ENCODE measurements around the gene TBRG1. TPM values are rescaled to one million over a fixed set of nuclear protein-coding genes. Genes with fewer than 3 reads are reported as not detected.

TBRG1 gene
- total and polyA plus RNA-seq, 9 donors: 15.0 to 41.4 (median 24.2) TPM

DNA sequence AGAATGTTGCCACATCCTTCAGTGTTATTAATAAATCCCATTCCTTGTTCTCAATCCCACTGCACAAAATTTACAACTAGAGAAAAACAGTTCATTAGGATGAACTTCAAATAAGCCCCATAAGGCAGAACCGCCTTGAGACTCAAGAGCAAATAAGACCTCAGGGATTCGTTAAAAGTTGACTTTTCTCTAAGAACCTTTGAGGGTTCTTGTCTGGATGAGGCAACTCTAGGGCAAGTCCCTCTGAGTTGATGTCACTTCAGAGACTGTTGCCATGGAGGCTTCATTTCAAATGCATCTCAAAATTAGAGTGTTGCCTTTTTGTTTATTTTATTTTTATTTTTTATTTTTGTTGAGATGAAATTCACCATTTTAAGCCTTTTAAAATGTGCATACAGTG is 31.2 kb upstream of the TBRG1 start:
- WGBS, 3 donors: 74 to 82% (median 82%) methylated on average over 2 of the region's 2 CpGs
- Histone ChIP-seq H3K27ac (no peak overlapping the region), H3K27me3 (no peaks in the 10 kb centered on the region), H3K9me3 (no peaks in the 10 kb centered on the region), H3K4me1 (ENCODE audit: insufficient read depth) (no peaks in the 10 kb centered on the region), H3K4me3 (no peak overlapping the region), H3K36me3 (no peaks in the 10 kb centered on the region)
- DNase-seq: no peak
- TF ChIP-seq EP300 (IDR thresholded peaks at IDR 0.05): no peak
- TF ChIP-seq POLR2A (IDR thresholded peaks at IDR 0.05): no peak
- TF ChIP-seq, protein P1, sequence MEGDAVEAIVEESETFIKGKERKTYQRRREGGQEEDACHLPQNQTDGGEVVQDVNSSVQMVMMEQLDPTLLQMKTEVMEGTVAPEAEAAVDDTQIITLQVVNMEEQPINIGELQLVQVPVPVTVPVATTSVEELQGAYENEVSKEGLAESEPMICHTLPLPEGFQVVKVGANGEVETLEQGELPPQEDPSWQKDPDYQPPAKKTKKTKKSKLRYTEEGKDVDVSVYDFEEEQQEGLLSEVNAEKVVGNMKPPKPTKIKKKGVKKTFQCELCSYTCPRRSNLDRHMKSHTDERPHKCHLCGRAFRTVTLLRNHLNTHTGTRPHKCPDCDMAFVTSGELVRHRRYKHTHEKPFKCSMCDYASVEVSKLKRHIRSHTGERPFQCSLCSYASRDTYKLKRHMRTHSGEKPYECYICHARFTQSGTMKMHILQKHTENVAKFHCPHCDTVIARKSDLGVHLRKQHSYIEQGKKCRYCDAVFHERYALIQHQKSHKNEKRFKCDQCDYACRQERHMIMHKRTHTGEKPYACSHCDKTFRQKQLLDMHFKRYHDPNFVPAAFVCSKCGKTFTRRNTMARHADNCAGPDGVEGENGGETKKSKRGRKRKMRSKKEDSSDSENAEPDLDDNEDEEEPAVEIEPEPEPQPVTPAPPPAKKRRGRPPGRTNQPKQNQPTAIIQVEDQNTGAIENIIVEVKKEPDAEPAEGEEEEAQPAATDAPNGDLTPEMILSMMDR (IDR thresholded peaks at IDR 0.05): no peak
- intact Hi-C loops (cut with DNase I): no loop called here

DNA sequence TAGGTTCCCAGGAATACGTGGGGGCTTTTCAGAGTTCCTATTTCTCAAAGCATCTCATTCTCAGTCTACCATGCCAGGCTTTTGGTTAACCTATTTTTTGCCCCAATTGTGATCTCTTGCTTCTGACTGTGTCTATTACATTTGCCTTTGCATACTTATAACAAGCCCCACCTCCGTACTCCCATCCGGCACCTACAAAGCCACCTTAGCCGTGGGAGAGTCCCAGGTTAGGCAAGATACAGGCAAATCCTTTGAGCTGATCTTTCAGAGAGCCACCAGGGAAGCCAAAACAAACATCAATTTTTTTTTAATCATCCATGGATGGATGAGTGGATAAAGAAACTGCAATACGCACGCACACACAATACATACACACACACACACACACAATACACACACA is 30.0 kb upstream of the TBRG1 start:
- Histone ChIP-seq H3K4me3 (no peak overlapping the region), H3K27ac (no peak overlapping the region), H3K9me3 (no peaks in the 10 kb centered on the region), H3K4me1 (ENCODE audit: insufficient read depth) (no peaks in the 10 kb centered on the region), H3K27me3 (no peaks in the 10 kb centered on the region), H3K36me3 (no peaks in the 10 kb centered on the region)
- DNase-seq: no peak
- WGBS, 3 donors: 75 to 83% (median 80%) methylated on average over 6 of the region's 6 CpGs
- intact Hi-C loops (cut with DNase I): no loop called here
- TF ChIP-seq, protein P1 (IDR thresholded peaks at IDR 0.05): no peak
- TF ChIP-seq POLR2A (IDR thresholded peaks at IDR 0.05) (no peak), EP300 (IDR thresholded peaks at IDR 0.05) (no peak)

DNA sequence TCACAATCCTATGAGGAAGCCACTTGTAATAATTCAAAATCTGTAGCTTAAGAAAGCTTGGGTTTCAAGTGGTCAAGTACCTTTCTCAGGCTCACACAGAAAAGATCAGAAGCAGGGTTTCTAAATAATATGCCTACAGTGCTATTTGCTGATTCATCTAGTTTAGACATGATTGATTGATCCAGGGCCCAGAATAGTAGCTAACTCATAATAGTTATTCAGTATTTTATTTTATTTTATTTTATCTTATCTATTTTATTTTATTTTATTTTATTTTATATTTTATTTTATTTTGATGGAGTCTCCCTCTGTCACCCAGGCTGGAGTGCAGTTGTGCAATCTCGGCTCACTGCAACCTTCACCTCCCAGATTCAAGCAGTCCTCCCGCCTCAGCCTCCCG is 27.4 kb upstream of the TBRG1 start:
- WGBS, 3 donors: 79 to 92% (median 82%) methylated on average over 3 of the region's 3 CpGs
- TF ChIP-seq EP300 (IDR thresholded peaks at IDR 0.05) (no peak), POLR2A (IDR thresholded peaks at IDR 0.05) (no peak)
- TF ChIP-seq, protein P1 (IDR thresholded peaks at IDR 0.05): no peak

DNA sequence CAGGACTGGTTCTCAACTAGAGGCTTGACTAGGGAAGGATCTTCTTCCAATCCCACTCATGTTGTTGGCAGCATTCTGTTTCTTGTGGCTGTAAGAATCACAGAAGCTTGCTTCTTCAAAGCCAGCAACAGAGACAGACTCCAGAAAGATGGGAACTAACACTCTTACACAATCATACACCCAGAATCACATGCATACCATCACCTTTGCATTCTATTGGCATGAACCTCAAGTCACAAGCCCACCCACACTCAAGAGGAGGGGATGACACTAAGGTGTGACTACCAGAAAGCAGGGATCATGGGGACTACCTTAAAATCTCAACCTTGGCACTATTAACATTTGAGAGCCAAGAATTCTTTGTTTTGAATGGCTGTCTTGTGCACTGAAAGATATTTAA is 25.0 kb upstream of the TBRG1 start:
- Histone ChIP-seq H3K9me3 (no peaks in the 10 kb centered on the region), H3K27me3 (no peaks in the 10 kb centered on the region), H3K4me3 (no peak overlapping the region), H3K27ac (no peak overlapping the region), H3K36me3 (no peaks in the 10 kb centered on the region), H3K4me1 (ENCODE audit: insufficient read depth) (no peaks in the 10 kb centered on the region)
- TF ChIP-seq POLR2A (IDR thresholded peaks at IDR 0.05): no peak
- no peak for TF ChIP-seq EP300 (IDR thresholded peaks at IDR 0.05)
- TF ChIP-seq, protein P1 (IDR thresholded peaks at IDR 0.05): no peak
- DNase-seq: no peak
- intact Hi-C loops (cut with DNase I): no loop called here

More for the DNA sequence above, 27.4 kb upstream of the TBRG1 start:
- no peaks in the 10 kb centered on the region for H3K36me3 ChIP-seq
- no peak for DNase-seq
- no peaks in the 10 kb centered on the region for H3K9me3 ChIP-seq
- no peaks in the 10 kb centered on the region for H3K27me3 ChIP-seq
- intact Hi-C loops (cut with DNase I): no loop called here
- no peak overlapping the region for H3K27ac ChIP-seq
- H3K4me3 ChIP-seq: no peak overlapping the region
- no peaks in the 10 kb centered on the region for H3K4me1 ChIP-seq (ENCODE audit: insufficient read depth)

All from ovary (tissue), 9 donors.